GM18873 (cell line): ENCODE results near the gene ATP5MC3.

Experiments
- ATAC-seq: cut with Tn5 transposase; IDR thresholded peaks from one replicate; pipeline ENCODE4 v1.9.1; 2021; ENCODE audit warnings: mild to moderate bottlenecking, moderate library complexity, moderate number of reproducible peaks; ENCODE audit not compliant: unreplicated experiment, low FRiP score

The ATP5MC3 gene

GRCh38 chr2:175169191-175169590 lies 12.3 kb downstream of the ATP5MC3 start:
- ATAC-seq = no peak

DNA sequence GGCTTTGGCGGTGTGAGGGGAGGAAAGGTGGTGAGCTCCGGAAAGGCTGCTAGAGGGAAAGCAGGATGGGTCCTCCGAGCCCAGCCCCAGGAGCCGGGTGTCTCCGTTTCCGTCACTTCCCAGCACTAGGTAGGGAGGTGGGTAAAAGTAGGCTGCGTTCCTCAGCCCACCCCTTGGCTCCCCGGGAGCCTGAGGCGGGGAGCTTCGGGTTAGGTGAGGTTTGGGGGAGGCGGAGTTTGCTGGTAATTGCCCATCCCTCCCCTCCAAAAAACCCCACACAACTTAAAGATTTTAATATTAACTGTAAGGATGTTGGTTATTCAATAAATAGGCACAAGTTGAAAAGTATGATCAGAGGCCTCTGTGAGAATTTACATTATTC lies 13.0 kb downstream of the ATP5MC3 start:
- ATAC-seq = peak; percentile 15

GRCh38 chr2:175167792-175168563 lies 13.5 kb downstream of the ATP5MC3 start, which contains the start of gene ATF2:
Gene ATF2, minus strand, starts transcription at chr2:175168203. Its CDS starts 31,760 bp downstream, at chr2:175136443.
- peak; percentile 96 for ATAC-seq

DNA sequence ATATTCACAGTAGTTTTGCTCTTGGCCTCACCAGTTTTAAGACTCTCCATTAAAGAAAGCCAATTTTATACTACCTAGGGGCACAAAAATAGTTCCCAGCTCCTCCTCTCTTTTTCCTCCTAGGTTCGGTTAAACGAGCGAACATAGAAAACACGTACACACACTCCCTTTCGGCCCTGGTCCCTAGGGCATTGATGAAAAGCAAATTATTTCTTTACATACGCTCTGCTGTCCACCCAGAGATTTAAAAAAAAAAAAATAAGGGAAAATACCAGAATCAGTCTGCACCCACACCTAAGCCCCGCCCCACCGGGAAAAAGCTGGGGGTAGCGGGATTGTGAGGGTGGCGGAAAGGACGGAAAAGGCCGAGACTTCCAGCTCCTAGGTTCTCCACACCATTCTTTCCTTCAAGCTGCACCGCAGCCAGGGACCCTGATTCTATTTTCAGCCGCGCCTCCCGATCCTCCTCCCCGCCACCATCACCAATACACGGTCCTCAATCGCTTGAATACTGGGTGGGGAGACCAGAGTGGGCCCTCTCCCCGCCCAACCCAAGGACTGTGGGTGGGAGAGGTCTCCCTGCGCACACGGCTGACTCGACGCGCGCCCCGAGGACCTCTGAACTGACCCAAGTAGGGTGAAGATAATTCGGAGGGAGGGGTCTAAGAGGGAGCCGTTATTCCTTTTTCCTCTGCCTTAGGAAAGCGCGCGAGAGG lies 14.3 kb downstream of the ATP5MC3 start:
- no peak for ATAC-seq

DNA sequence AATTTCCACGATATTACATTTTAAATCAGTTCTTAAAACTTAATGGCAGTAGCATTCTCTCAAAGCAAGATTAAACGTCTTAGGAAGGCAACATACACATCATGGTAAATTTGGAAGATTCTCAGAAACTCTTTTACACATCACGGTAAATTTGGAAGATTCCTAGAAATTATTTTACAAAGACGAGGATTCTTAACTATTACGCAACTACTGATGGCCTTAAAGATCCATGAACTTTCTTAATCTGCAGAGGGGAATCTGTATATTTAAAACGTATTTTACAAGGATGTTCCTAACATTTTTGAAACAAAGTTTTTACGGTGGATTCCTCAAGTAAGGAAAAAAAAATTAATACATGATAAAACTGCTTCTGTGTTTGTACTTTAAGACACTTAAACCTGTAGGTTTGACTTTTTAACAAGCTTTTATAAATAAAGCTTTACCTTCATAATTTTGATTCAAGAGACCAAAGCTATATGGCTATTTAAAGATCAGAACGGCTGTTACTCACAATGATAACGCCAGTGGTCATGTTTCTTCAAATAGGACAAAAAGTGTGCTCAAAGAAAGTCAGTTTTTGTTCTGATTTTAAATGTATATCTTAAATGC lies 15.2 kb downstream of the ATP5MC3 start:
- no peak for ATAC-seq

- no peak for ATAC-seq
These were observed 17.3 kb downstream of the ATP5MC3 start for GRCh38 chr2:175164235-175164634.

DNA sequence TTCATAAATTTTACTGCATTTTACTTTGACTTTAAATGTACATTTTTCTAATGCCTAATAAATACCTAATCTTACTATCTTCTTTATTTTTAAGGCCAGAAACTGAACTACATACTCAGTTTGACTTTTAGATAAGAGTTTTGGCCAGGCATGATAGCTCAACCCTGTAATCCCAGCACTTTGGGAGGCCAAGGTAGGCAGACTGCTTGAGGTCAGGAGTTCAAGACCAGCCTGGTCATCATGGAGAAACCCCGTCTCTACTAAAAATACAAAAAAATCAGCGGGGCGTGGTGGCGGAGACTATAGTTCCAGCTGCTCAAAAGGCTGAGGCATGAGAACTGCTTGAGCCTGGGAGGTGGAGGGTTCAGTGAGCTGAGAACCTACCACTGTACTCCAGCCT lies 22.6 kb downstream of the ATP5MC3 start:
- no peak for ATAC-seq

DNA sequence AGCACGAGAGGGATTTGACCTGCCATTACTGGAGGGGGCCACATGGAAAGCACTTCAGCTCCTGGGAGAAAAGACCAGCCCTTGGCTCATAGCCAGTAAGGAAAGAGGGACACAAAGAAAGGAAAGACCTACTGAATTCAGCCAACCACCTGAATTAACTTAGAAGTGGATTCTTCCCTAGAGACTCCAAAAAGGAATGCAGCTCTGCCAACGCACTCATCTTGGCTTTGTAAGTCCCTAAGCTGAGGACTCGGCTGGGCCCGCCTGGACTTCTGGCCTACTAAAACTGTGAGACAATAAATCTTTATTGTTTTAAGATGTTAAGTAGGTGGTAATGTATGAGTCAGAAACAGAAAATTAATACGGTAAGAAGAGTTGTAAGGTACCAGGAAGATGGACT lies 25.0 kb downstream of the ATP5MC3 start:
- no peak for ATAC-seq

- peak; percentile 77 for ATAC-seq
These were observed 26.8 kb downstream of the ATP5MC3 start for GRCh38 chr2:175154661-175155082.

DNA sequence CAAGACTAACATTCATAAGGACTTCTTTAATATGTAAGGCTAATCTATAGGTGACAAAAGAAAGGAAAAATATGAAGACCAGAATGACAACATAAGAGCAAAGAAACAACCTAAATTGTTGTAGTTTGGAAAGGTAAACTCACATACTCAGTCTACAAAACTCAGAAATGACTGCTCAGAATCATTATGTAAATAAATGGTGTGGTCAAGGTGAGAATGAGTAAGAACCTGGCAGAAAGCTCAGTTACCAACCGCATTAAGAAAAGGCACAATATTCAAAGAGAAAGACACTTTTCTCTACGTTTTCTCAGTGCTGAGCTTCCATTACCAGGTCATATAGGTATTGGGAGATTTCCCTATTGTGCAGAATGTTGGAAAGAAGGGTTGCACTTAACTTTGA lies 29.3 kb downstream of the ATP5MC3 start:
- ATAC-seq = peak; percentile 59

DNA sequence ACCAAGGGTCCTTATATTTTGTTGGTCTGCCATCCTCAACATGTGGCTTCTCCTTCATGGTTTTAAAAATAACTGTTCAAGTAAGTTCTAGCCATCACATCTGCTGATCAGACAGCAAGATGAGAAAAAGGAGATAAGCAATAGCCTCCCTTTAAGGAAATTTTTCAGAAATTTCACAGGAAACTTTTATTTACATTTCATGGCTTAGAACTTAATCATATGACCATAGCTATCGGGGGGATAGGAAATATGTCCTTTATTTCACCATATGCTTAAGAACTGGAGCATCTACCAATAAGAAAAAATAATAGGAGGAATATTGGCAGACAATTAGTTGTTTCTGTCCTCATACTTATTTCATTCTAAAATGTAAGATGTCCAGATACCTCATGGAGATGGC lies 29.7 kb downstream of the ATP5MC3 start:
- no peak for ATAC-seq

DNA sequence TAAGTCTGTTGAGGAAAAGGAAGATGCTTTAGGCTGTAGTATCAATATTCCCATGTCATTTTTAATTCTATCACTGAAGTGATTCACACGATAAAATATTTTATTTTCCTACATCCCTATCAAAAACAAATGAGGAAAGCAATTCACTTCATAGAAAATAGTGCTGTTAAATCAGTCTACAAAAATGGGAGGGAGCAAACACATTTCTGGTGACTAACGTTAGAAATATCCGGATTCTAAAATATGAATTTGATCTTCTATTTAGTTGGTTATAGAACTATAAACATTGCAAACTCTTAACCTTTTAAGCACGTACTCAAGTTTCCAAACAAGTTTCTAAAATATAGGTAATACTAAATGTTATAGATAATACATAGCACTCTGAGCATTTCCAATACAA lies 34.3 kb downstream of the ATP5MC3 start:
- ATAC-seq = no peak

DNA sequence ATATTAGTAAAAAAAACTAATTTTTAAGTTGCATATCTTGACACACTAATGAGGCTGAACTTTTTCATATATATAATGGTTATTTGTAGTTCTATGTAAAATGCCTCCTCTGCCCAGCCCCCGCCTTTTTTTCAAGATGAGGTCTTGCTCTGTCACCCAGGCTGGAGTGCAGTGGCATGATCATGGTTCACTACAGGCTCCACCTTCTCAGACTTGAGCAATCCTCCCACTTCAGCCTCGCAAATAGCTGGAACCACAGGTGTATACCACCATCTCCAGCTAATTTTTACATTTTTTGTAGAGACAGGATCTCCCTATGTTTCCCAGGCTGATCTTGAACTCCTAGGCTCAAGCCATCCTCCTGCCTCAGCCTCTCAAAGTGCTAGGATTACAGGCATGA lies 37.8 kb downstream of the ATP5MC3 start:
- ATAC-seq = no peak

- ATAC-seq = no peak
These were observed 38.3 kb downstream of the ATP5MC3 start for GRCh38 chr2:175143191-175143590.

GRCh38 chr2:175140332-175140731 lies 41.2 kb downstream of the ATP5MC3 start:
- no peak for ATAC-seq

GRCh38 chr2:175137793-175138192 lies 43.7 kb downstream of the ATP5MC3 start:
- ATAC-seq = no peak

DNA sequence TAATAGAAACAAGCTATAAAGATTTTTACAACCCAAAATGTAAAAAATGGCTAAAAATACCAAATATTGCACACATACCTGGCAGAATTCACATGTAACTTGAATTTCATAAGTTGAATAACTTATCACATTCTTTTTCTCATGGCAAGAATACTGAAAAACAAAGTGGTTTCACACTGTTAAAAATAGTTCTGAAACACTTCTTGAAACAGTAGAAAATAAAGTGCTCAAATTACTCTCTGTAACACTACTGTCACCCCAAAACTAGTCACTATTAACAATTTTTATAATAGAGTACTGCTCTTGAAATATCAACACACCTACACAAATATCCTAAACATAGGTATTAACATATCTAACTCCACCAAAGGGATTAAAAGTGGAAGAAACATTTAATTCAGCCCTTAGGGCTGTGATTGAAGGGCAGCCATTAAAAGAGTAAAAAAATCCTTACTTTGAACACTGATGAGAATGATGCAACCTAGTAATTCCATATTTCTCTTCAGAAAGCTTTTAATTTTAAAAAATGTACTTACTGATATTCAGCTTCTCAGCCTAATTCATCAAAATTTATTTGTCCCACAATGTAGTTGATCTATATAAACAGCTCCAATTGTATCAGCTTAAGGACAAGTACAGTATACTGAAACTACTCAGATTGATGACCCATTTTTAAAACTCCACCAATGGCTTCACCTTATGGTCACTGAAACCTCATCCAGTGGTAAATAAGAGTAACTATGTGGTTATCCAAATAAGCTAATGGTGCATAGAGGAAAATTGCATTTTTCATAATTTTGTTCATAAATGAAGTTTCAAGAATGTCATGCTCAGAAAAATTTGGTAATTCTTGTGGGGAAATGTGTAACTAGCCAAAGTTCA lies 44.9 kb downstream of the ATP5MC3 start:
- peak; percentile 56 for ATAC-seq

GRCh38 chr2:175135862-175136261 lies 45.6 kb downstream of the ATP5MC3 start:
- ATAC-seq = no peak

- ATAC-seq = no peak
These were observed 46.3 kb downstream of the ATP5MC3 start for GRCh38 chr2:175135177-175135576.

- ATAC-seq = no peak
These were observed 50.3 kb downstream of the ATP5MC3 start for GRCh38 chr2:175131252-175131651.
